Body of pancreas (tissue), 4 donors: ENCODE measurements around the gene TOP2A. TPM values are rescaled to one million over a fixed set of nuclear protein-coding genes. Genes with fewer than 3 reads are reported as not detected.
A peak's percentile ranks its signal among the peaks of the same experiment; 100 is the strongest.

ENCODE experiments used
- ATAC-seq: fragments of 150-250 bp; one replicate; pipeline ENCODE4 v1.9.1; 2016
- DNase-seq, 4 donors: peaks; one replicate each; pipeline ENCODE4 v3.0.0-alpha.2; 2019
- H3K27ac ChIP-seq, 4 donors: fragments of 200-600 bp; sonication (generic); 1 replicate in 3 of 4; 2 replicates in 1 of 4; pipeline versions ENCODE4 v1.5.1 to v1.6.1; 2016 to 2019; ENCODE audit warnings: mild to moderate bottlenecking in 1 of 4, mixed read lengths in 1 of 4, moderate library complexity in 1 of 4
- H3K27me3 ChIP-seq, 2 donors: fragments of 200-600 bp; sonication (generic); one replicate each; pipeline ENCODE4 v1.6.0; 2016; ENCODE audit warnings: mild to moderate bottlenecking in 1 of 2
- H3K36me3 ChIP-seq, 2 donors: fragments of 200-600 bp; sonication (generic); replicated peaks in 1 of 2; 2 replicates each; pipeline ENCODE4 v1.5.1; 2016; ENCODE audit warnings: low read depth in 2 of 2; ENCODE audit not compliant: insufficient read depth in 1 of 2
- H3K4me1 ChIP-seq: fragments of 200-600 bp; sonication (generic); one replicate; pipeline ENCODE4 v1.6.0; 2016
- H3K4me3 ChIP-seq, 2 donors: fragments of 200-600 bp; sonication (generic); 1 replicate in 1 of 2; 2 replicates in 1 of 2; pipeline ENCODE4 v1.5.1; 2016 to 2019
- H3K9me3 ChIP-seq, 3 donors: fragments of 200-600 bp; sonication (generic); 1 replicate in 2 of 3; 2 replicates in 1 of 3; pipeline ENCODE4 v1.5.1; 2016
- POLR2A ChIP-seq, 3 donors: fragments of 450-650 bp; IDR thresholded peaks; one replicate each; pipeline ENCODE4 v1.6.1; 2016; ENCODE audit warnings: antibody characterized with exemption in 3 of 3, mild to moderate bottlenecking in 2 of 3
- WGBS, 2 donors: methylation state at CpG; one replicate each; pipeline ENCODE4 v1.1.5; 2017; 5-methylcytosine and 5-hydroxymethylcytosine counted together
- intact Hi-C: fragments of 100-400 bp; cut with DNase I; formaldehyde crosslinking; loops from one replicate; pipeline ENCODE4 v1.15.1; 2023
- total RNA-seq, 2 donors: library from RNA; depleted of rRNA; stranded (reverse); fragments of >200 nt; gene quantifications; one replicate each; pipeline ENCODE4 v1.1.0, GENCODE V29; 2016
- TF ChIP-seq, protein P1 (sequence below), 7 experiments: fragments of 450-650 bp in 4 of 7; fragments of 200-600 bp in 3 of 7; sonication (generic) in 3 of 7; IDR thresholded peaks; one replicate each; pipeline ENCODE4 v1.5.1; 2016 to 2019; ENCODE audit warnings: antibody characterized with exemption in 7 of 7

The TOP2A gene, protein sequence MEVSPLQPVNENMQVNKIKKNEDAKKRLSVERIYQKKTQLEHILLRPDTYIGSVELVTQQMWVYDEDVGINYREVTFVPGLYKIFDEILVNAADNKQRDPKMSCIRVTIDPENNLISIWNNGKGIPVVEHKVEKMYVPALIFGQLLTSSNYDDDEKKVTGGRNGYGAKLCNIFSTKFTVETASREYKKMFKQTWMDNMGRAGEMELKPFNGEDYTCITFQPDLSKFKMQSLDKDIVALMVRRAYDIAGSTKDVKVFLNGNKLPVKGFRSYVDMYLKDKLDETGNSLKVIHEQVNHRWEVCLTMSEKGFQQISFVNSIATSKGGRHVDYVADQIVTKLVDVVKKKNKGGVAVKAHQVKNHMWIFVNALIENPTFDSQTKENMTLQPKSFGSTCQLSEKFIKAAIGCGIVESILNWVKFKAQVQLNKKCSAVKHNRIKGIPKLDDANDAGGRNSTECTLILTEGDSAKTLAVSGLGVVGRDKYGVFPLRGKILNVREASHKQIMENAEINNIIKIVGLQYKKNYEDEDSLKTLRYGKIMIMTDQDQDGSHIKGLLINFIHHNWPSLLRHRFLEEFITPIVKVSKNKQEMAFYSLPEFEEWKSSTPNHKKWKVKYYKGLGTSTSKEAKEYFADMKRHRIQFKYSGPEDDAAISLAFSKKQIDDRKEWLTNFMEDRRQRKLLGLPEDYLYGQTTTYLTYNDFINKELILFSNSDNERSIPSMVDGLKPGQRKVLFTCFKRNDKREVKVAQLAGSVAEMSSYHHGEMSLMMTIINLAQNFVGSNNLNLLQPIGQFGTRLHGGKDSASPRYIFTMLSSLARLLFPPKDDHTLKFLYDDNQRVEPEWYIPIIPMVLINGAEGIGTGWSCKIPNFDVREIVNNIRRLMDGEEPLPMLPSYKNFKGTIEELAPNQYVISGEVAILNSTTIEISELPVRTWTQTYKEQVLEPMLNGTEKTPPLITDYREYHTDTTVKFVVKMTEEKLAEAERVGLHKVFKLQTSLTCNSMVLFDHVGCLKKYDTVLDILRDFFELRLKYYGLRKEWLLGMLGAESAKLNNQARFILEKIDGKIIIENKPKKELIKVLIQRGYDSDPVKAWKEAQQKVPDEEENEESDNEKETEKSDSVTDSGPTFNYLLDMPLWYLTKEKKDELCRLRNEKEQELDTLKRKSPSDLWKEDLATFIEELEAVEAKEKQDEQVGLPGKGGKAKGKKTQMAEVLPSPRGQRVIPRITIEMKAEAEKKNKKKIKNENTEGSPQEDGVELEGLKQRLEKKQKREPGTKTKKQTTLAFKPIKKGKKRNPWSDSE (N-terminal part only)
- under 1 TPM in 1 of 2 donors, not detected in 1; 0.33 TPM for total RNA-seq

DNA sequence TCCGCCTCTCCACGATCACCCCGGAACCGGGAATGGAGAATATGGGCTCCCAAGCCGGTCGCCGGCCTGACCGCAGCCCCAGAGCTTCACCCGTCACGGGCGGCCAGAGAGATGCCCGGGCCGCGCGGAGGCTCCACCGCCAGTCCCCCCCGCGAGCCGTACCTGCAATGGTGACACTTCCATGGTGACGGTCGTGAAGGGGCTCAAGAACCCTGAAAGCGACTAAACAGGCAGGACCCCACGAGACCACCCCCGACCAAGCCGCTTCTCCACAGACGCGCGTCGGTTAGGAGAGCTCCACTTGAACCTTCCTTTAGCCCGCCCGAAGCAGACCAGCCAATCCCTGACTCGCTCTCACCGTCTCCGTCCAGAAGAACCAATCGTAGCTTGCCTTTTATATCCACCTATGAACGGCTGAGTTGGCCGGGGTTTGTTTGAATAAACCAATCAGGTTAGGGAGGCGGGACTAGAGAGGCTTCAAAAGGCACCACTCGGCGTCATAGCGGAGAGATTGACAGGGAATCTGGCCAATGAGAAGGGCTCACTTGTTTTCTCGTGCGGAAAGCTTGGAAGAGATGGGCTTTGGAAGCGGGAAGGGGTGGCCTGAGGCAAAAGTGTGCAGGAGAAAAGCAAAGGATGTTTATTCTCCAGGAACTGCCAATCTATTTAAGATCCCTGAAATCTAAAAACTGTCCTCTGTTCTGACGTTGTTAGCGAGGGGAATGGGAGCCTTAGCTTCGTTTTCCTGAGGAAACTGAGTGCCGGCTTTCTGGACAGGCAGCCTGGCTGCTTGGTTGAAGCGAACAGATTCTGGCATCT is at the start of gene TOP2A:
Gene TOP2A (minus strand): TSS at position 288 of the 819 bp plus-strand sequence. CDS start 105 bp downstream, at position 183.
- Histone ChIP-seq H3K9me3 (no peaks in the 10 kb centered on the region), H3K4me3 (peak within 1 kb of the TSS in 1 of 2 donors; percentile 18), H3K4me1 (peaks cover 8% of the 10 kb centered on the region), H3K27me3 (peaks cover 0 to 6% of the 10 kb centered on the region in 2 donors), H3K27ac (peak within 1 kb of the TSS in 1 of 4 donors; percentile 49), H3K36me3 (no peaks in the 10 kb centered on the region)
- peak; percentile 98 to 100 (median 99) for DNase-seq
- intact Hi-C loops: no loop called here
- peak; percentile 100 for ATAC-seq
- 0% methylated on average over 11 to 49 of the region's 49 CpGs for WGBS, 2 donors
- TF ChIP-seq, protein P1, sequence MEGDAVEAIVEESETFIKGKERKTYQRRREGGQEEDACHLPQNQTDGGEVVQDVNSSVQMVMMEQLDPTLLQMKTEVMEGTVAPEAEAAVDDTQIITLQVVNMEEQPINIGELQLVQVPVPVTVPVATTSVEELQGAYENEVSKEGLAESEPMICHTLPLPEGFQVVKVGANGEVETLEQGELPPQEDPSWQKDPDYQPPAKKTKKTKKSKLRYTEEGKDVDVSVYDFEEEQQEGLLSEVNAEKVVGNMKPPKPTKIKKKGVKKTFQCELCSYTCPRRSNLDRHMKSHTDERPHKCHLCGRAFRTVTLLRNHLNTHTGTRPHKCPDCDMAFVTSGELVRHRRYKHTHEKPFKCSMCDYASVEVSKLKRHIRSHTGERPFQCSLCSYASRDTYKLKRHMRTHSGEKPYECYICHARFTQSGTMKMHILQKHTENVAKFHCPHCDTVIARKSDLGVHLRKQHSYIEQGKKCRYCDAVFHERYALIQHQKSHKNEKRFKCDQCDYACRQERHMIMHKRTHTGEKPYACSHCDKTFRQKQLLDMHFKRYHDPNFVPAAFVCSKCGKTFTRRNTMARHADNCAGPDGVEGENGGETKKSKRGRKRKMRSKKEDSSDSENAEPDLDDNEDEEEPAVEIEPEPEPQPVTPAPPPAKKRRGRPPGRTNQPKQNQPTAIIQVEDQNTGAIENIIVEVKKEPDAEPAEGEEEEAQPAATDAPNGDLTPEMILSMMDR (IDR thresholded peaks at IDR 0.05): peak in 1 of 7 experiments; percentile 6
- TF ChIP-seq POLR2A (IDR thresholded peaks at IDR 0.05): no peak

DNA sequence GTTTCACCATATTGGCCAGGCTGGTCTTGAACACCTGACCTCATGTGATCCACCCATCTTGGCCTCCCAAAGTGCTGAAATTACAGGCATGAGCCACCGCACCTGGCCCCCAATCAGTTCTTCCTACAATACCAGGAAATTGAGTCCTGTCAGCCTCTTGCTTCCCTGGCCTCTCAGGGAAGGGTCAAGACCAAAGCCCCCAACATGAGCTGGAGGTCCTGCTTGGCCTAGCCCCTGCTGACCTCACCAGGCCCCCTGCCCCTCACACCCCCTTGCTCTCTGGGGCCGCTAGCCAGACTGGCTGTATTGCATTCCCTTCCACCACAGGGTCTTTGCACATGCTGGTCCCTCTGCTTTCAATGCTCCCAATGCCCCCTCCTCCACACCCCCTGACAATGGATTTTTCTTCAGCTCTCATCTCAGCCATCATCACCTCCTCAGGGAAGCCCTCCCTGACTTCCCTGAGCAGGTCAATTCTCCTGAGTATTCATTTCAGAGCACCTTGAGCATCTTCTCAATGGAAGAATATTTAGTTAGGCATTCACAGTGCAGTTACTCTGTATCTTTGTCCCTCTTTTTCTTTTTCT is 49.7 kb upstream of the TOP2A start:
- DNase-seq: no peak

DNA sequence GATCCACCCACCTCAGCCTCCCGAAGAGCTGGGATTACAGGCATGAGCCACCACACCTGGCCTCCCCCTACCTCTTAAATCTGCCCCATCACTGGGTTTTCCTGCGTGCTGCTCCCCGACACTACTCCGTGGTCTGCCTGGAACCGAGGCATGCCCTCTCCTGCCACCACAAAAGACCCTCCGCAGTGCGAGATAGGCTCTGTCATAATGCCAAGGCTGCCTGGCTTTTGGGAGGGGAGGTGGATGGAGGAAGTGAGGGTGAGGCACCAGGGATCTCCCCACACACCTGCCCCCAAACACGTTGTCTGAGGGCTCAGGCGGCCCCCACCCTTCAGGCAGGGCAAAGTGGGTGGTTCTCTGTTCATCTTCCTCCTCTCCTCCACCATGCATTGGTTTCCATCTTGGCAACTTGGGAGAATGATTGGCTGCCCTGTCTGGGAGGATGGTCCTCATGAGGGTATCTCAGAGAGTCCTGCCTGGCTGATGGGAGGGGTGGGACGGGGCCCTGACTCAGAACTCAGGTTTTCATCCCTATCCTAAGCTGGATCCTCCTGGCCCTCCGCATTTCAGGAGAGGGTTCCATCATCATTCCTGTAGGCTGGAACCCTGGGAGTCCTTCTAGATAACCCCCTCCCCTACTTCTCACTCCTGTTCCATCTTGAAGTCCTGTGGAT is 48.7 kb upstream of the TOP2A start:
- no peaks in the 10 kb centered on the region for H3K36me3 ChIP-seq
- intact Hi-C loops: no loop called here
- DNase-seq (no peak), ATAC-seq (no peak)
- 72 to 83% methylated on average over 8 to 11 of the region's 11 CpGs for WGBS, 2 donors
- TF ChIP-seq, protein P1 (IDR thresholded peaks at IDR 0.05): no peak
- TF ChIP-seq POLR2A (IDR thresholded peaks at IDR 0.05): no peak
- H3K4me1 ChIP-seq: no peaks in the 10 kb centered on the region
- H3K27ac ChIP-seq: no peak overlapping the region
- no peaks in the 10 kb centered on the region for H3K27me3 ChIP-seq
- no peak overlapping the region for H3K4me3 ChIP-seq
- H3K9me3 ChIP-seq: no peaks in the 10 kb centered on the region

More for the DNA sequence above, 49.7 kb upstream of the TOP2A start:
- no peaks in the 10 kb centered on the region for H3K27me3 ChIP-seq
- H3K9me3 ChIP-seq: no peaks in the 10 kb centered on the region
- intact Hi-C loops: no loop called here
- no peak for ATAC-seq
- no peak overlapping the region for H3K4me3 ChIP-seq
- no peaks in the 10 kb centered on the region for H3K4me1 ChIP-seq
- H3K36me3 ChIP-seq: no peaks in the 10 kb centered on the region
- H3K27ac ChIP-seq: no peak overlapping the region
- TF ChIP-seq, protein P1 (IDR thresholded peaks at IDR 0.05): no peak
- no peak for TF ChIP-seq POLR2A (IDR thresholded peaks at IDR 0.05)
- 67 to 92% methylated on average over 2 of the region's 2 CpGs for WGBS, 2 donors
